ENCODE measurements around the gene ITGA1. TPM values are rescaled to one million over a fixed set of nuclear protein-coding genes. Genes with fewer than 3 reads are reported as not detected.
A peak's percentile ranks its signal among the peaks of the same experiment; 100 is the strongest.

ITGA1 gene
- total RNA-seq, 4 donors from 2014 or later: 41.8 to 94.0 (median 69.6) TPM

GRCh38 chr5:52786391-52786790, 1.3 kb upstream of the ITGA1 start:
- DNase-seq: no peak
- H3K4me1 ChIP-seq: no peaks in the 10 kb centered on the region
- H3K4me3 ChIP-seq: peak overlapping the region in 1 of 2 donors; percentile 59
- no peaks in the 10 kb centered on the region for H3K27me3 ChIP-seq
- TF ChIP-seq CTCF (IDR thresholded peaks at IDR 0.05): no peak
- TF ChIP-seq POLR2A (IDR thresholded peaks at IDR 0.05): no peak
- intact Hi-C loops (cut with DNase I; ENCODE audit: low total_unique reads): loop anchor here (5.0 kb wide), 1 partner anchor 131 kb away; no protein-coding TSS in a partner anchor
- no peaks in the 10 kb centered on the region for H3K36me3 ChIP-seq
- no peaks in the 10 kb centered on the region for H3K9me3 ChIP-seq
- peak overlapping the region; percentile 96 for H3K27ac ChIP-seq

GRCh38 chr5:52786949-52787599, 642 bp upstream of the ITGA1 start:
- TF ChIP-seq POLR2A (IDR thresholded peaks at IDR 0.05) (no peak), CTCF (IDR thresholded peaks at IDR 0.05) (peak; percentile 53 to 75 (median 58))
- Histone ChIP-seq H3K4me3 (peak overlapping the region; percentile 51 to 59), H3K27me3 (no peaks in the 10 kb centered on the region), H3K36me3 (no peaks in the 10 kb centered on the region), H3K9me3 (no peaks in the 10 kb centered on the region), H3K27ac (peak overlapping the region; percentile 96), H3K4me1 (no peaks in the 10 kb centered on the region)
- intact Hi-C loops (cut with DNase I; ENCODE audit: low total_unique reads): loop anchor here (5.0 kb wide), 1 partner anchor 130 kb away; no protein-coding TSS in a partner anchor
- peak; percentile 27 to 55 for DNase-seq

GRCh38 chr5:52788505-52788821, 747 bp downstream of the ITGA1 start:
- Histone ChIP-seq H3K4me3 (peak overlapping the region; percentile 51 to 59), H3K27ac (peak overlapping the region; percentile 96), H3K9me3 (no peaks in the 10 kb centered on the region), H3K4me1 (peaks cover 0 to 2% of the 10 kb centered on the region in 2 donors), H3K27me3 (no peaks in the 10 kb centered on the region), H3K36me3 (no peaks in the 10 kb centered on the region)
- TF ChIP-seq POLR2A (IDR thresholded peaks at IDR 0.05) (no peak), CTCF (IDR thresholded peaks at IDR 0.05) (no peak)
- DNase-seq: no peak
- intact Hi-C loops (cut with DNase I; ENCODE audit: low total_unique reads): loop anchor here (5.0 kb wide), 1 partner anchor 129 kb away; no protein-coding TSS in a partner anchor

- Histone ChIP-seq H3K27ac (peak overlapping the region; percentile 96), H3K4me3 (peak overlapping the region; percentile 51 to 59), H3K27me3 (no peaks in the 10 kb centered on the region), H3K36me3 (no peaks in the 10 kb centered on the region), H3K4me1 (peaks cover 0 to 8% of the 10 kb centered on the region in 2 donors), H3K9me3 (no peaks in the 10 kb centered on the region)
- intact Hi-C loops (cut with DNase I; ENCODE audit: low total_unique reads): loop anchor here (5.0 kb wide), 1 partner anchor 128 kb away; no protein-coding TSS in a partner anchor
- TF ChIP-seq POLR2A (IDR thresholded peaks at IDR 0.05): no peak
- TF ChIP-seq CTCF (IDR thresholded peaks at IDR 0.05): no peak
- no peak for DNase-seq
These were observed 1.7 kb downstream of the ITGA1 start for GRCh38 chr5:52789378-52789777.

- Histone ChIP-seq H3K4me1 (peaks cover 0 to 8% of the 10 kb centered on the region in 2 donors), H3K27me3 (no peaks in the 10 kb centered on the region), H3K27ac (peak overlapping the region; percentile 96), H3K36me3 (no peaks in the 10 kb centered on the region), H3K4me3 (peak overlapping the region; percentile 51 to 59), H3K9me3 (no peaks in the 10 kb centered on the region)
- intact Hi-C loops (cut with DNase I; ENCODE audit: low total_unique reads): loop anchor here (5.0 kb wide), 1 partner anchor 127 kb away; no protein-coding TSS in a partner anchor
- TF ChIP-seq CTCF (IDR thresholded peaks at IDR 0.05) (no peak), POLR2A (IDR thresholded peaks at IDR 0.05) (no peak)
- DNase-seq: no peak
These were observed 2.1 kb downstream of the ITGA1 start for GRCh38 chr5:52789851-52790250.
